HG03558 (cell line): Measurements from ENCODE around the gene PNPLA5.
"Not testable (repeated sequence)": the region's sequence is repeated elsewhere in the genome, so short reads cannot be mapped to it uniquely, and the experiment has no call there.

Source experiments
- ATAC-seq: cut with Tn5 transposase; IDR thresholded peaks from one replicate; pipeline ENCODE4 v1.9.1; 2021; ENCODE audit warnings: moderate number of reproducible peaks; ENCODE audit not compliant: unreplicated experiment; ENCODE audit errors: extremely low read depth

PNPLA5 gene

GRCh38 chr22:43891360-43892182 lies at the start of gene PNPLA5:
TSS of gene PNPLA5 (minus strand) at chr22:43892013. CDS start at chr22:43891880, 133 bp downstream.
- no peak for ATAC-seq

GRCh38 chr22:43941449-43941848 lies 49.6 kb upstream of the PNPLA5 start:
- ATAC-seq, result no peak

DNA sequence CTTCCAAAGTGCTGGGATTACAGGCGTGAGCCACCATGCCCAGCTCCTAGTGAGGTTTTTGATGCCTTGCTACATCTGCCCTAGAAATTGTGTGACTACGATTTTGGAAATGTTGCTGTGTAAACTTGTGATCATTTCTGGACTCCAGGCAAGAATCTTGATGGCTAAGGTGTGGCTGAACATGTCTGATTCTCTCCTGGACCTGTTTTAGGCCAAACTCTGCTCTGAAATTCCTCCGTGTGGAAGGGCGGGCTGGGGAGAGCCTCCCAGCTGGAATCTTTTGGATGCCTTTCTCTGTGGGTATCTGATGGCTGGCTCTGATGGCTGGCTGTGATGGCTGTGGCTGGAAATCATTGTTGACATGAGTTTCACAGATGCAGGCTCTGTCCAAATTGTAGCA lies 40.0 kb upstream of the PNPLA5 start:
- no peak for ATAC-seq

GRCh38 chr22:43928908-43929307 lies 37.1 kb upstream of the PNPLA5 start:
- ATAC-seq, result no peak

- ATAC-seq, result no peak
These were observed 36.7 kb upstream of the PNPLA5 start for GRCh38 chr22:43928468-43928867.

- ATAC-seq, result no peak
These were observed 34.5 kb upstream of the PNPLA5 start for GRCh38 chr22:43926349-43926710.

GRCh38 chr22:43925433-43926348 lies 33.9 kb upstream of the PNPLA5 start:
- no peak for ATAC-seq

DNA sequence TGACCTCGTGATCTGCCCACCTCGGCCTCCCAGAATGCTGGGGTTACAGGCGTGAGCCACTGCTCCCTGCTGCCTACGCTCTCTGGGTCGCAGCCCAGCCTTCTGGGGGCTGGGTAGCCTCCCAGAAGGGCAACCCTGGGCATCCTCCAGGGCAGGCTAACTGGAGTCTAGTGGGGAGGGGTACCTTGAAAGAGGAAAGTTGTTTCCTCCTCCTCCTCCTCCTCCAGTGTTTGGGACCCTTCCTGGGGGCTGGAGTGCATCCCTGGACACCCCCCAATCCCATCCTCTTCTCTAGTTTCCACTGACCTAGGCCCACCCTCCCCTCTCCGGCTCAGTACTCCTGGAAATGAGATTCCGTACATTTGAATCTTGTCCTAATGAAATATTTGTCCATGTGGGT lies 33.1 kb upstream of the PNPLA5 start:
- ATAC-seq, result no peak

- ATAC-seq, result no peak
These were observed 32.0 kb upstream of the PNPLA5 start, which contains the start of gene PNPLA3 for GRCh38 chr22:43923631-43924464. TSS of gene PNPLA3 (plus strand) at chr22:43923805. CDS start at chr22:43923912, 107 bp downstream.

- ATAC-seq, result no peak
These were observed 31.4 kb upstream of the PNPLA5 start for GRCh38 chr22:43923191-43923590.

DNA sequence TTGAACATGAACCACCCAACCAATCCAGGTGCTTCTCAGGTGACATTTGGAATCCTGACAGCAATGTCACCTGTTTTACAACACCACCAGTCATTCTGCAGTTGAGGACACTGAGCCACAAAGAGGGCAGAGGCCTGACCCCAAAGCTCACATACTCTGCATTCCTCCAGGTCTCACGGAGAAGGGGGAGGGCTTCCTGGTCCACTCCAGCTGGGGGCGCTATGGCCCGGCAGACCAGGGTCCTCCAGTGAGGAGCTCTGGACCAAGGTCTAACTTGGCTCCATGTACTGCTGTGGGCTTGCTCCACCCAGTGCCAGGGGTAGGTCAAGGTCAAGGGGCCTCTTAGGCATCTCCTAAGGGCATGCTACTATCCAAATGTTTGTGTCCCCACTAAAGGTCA lies 30.3 kb upstream of the PNPLA5 start:
- no peak for ATAC-seq

- ATAC-seq, result no peak
These were observed 29.6 kb upstream of the PNPLA5 start for GRCh38 chr22:43921370-43921769.

- ATAC-seq, result no peak
These were observed 27.5 kb upstream of the PNPLA5 start for GRCh38 chr22:43919106-43919973.

DNA sequence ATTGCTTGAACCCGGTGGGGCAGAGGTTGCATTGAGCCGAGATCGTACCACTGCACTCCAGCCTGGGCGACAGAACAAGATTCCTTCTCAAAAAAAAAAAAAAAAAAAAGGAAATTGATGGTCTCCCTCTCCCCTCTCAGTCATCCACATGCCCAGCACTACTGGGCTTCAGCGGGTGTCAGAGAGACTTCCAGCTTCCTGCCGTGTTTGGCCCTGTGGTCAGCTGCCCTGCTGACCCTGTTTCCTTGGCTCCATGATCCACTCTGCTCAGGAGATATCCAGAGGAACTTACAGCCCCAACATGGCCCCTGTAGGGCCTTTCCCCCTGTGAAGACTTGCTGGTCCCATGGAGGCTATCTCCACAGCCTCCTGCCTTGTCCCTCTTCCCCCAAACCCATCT lies 25.7 kb upstream of the PNPLA5 start:
- ATAC-seq, result no peak

DNA sequence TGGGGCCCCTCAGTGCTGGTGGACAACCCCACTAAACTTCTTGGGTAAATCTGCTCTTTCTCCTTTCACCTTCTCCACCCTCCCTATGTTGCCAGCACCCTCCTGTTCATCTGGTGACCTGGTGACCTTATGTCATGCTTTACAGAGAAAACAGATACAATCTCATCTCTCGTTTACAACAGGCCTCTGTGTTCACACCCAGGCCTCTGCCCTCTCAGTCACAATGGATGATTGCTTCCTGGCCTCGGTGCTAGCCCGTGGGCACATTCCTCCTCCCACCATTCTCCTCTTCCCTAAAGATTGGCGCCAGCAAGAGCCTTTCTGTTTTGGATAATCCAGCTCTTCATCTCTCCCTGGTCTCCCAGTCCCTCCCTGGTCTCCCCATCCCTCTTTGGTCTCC lies 19.5 kb upstream of the PNPLA5 start:
- ATAC-seq, result no peak

DNA sequence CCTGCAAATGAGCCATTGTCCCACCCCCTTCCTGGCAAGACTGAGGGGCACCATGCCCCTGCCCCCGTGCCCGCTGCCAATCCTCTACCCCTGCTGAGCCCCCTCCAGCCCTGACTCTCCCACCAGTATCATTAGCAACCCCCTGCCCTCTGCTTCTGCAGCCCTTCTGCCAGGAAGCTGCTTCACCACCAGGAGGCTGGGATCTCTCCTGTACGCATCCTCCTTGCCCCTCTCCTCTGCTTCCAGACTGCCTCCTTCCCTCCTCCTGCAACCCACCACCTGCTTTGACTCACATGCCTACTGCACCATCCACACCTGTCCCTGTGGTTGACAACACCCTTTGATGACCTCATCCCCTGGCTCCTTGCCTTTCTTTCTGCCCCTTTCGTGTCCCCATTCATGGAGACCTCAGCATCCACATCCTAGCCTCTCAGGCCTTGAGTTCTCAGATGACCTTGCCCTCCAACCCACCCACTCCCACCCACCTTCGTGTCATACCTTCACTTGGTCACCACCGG lies 18.4 kb upstream of the PNPLA5 start:
- no peak for ATAC-seq

DNA sequence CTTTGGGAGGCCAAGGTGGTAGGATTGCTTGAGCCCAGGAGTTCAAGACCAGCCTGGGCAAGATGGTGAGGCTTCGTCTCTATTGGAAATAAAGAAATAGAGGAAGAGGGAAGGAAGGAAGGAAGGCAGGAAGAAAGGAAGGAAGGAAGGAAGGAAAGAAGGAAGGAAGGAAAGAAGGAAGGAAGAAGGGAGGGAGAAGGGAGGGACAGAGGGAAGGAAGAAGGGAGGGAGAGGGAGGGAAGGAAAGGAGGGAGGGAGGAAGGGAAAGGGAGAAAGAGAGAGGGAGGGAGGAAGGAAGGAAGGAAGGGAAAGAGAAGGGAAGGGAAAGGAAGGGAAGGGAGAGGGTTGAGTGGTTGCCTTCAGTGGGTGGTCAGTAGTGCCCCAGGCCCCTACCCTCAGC lies 17.9 kb upstream of the PNPLA5 start:
- no peak for ATAC-seq

DNA sequence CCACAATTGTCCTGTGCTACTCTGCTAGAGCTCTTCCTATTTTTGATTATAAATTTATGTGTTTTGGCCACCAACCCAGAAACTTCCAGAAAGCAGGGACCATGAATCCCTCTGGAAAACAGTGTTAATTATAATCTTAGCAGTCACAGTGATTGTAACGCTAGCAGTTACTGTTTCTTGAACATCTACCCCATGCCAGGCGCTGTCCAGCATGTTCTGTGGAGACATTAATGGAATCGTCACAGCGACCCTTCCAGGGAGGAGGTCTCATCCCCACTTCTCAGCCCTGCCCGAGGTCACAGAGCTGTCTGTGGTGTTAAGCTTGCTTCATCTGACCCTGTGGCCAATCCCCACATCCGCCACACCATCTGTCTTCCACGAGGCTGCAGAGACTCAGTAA lies 13.9 kb upstream of the PNPLA5 start:
- no peak for ATAC-seq

- not testable (repeated sequence) for ATAC-seq
These were observed 12.6 kb upstream of the PNPLA5 start for GRCh38 chr22:43904412-43904811.
